HG03097 (cell line): ENCODE results near the gene DNAJB8.

Experiments
- ATAC-seq: cut with Tn5 transposase; IDR thresholded peaks from one replicate; pipeline ENCODE4 v1.9.1; 2021; ENCODE audit not compliant: unreplicated experiment, low FRiP score

DNAJB8 gene

DNA sequence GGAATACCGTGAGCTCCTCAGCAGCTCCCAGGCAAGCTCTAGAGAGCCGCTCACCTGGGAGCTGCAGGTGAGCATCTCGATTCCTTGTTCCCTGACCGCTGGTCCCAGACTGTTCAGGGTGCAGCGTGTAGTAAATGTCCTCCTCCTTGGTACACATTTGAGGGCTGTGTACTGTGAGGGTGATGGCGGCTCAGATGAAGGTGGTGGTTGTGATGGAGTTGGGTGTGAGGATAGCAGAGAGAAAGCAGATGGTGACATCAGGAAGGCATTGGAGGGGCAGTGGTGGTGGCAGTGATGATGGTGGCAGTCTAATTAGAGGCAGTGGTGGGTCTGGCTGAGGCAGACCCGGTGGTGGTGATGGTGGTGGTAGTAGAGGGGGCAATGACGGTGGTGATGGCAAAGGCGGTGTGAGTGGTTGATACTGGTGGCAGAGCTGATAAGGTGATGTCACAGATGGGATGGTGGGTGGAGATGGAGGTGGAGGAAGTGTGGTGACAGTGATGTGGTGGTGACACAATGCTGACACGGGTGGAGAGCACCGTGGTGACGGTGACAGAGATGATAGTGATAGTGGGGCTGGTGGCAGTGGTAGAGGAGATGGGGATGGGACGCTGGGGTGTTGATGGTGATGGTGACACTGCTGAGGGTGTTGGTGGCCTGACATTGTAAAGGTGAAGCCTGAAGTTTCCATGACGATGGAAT, at the start of gene DNAJB8:
Gene DNAJB8 (minus strand): TSS at position 51 of the 702 bp plus-strand sequence. CDS start 3,645 bp downstream, outside the sequence.
- ATAC-seq: no peak

DNA sequence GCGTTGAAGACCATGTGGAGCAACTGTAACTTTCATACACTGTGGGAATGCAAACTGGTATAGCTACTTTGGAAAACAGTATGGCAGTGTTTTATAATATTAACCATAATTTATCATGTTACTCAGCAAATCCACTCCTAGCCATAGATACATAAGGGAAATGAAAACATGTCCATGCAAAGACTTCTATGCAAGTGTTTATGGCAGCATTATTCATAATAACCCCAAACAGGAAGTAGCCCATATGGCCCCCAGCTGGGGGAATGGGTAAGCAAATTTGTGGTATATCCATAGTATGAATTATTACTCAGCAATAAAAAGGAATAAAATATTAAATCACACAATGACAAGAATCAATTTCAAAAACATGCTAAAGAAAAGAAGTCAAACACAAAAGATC, 49.3 kb upstream of the DNAJB8 start:
- ATAC-seq: no peak

DNA sequence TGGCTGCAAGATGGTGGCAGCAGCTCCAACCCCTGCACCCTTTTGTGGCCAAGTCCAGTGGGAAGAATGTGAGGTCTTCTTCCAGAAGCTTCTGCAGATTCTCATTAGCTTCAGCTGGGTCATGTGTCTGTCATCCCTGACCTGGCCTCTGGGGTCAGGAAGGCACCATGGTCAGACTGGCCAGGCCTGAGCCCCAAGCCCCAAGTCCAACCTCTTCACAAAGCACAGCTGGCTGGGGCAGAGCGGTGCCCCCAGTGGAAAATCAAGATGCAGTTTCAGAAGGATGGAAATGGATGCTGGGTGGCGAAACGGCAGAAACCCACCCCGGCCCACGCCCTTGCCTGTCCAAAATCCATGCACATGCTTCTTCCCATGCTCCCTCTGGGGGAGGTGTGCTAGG, 42.2 kb upstream of the DNAJB8 start:
- ATAC-seq: no peak

DNA sequence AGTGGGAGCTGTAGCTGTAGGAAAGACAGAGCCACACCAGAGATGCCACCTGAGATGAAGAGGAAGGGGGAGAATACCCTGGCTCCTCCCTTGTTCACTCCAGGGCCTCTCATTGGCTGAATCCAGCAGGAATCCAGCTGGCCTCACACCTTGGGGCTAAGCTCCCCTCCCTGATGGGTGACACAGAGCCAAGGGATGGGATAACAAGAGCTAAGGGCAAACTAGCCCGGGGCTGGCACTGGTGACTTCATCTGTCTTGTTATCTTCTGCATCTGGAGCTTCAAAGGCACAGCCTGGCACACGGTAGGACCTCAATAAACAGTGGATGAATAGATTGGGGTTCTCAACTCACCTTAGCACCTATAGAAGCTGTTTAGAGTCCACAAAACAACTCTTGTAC, 40.1 kb upstream of the DNAJB8 start:
- no peak for ATAC-seq

DNA sequence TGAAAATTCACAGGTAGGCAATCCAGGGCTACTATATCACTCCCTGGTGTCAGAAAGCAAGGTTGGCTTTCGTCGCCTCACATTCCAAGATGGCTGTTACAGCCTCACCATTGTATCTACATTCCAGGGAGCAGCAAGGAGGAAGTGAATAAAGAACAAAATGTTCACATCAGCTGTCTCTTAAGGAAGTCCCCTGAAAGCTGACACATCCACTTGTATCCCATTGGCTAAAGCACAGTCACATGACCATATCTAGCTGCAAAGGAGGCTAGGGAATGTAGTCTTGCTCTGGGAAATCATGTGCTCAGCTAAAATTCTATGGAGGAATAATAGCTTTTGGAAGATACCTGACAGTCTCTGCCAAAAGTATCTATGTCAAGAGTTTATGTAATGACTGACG, 39.1 kb upstream of the DNAJB8 start:
- no peak for ATAC-seq

DNA sequence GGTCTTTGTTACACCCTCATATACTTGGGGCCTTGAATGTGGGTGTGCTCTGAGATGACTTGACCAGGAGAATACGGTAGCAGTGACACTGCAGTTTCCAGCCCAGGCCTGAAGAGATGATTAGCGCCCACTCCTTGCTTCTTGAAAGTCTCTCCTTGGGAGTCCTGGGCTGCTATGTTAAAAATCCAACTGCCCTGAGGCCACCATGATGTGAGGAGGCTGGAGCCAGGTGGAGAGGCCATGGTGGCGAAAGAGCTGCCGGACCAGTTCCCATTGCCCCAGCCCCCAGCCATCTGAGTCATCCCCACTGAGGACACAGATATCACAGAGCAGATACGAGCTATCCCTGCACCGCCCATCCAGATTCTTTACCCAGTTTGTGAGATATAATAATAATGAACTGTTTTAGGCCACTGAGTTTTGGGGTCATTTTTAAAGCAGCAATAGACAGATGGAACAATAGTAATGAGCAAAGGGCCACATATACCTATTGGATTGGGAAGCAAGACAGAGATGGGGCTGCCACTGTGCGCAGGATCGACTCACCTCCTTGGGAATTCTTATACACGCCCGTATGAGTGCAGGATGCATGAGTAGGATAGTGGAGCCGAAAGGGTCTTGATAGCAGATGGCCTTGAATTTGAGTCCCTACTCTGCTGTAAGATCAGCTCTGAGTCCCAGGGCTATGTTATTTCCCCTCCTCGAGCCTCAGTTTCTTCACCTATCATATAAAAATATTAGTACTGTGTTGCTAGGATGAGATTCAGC, 38.5 kb upstream of the DNAJB8 start:
- no peak for ATAC-seq

DNA sequence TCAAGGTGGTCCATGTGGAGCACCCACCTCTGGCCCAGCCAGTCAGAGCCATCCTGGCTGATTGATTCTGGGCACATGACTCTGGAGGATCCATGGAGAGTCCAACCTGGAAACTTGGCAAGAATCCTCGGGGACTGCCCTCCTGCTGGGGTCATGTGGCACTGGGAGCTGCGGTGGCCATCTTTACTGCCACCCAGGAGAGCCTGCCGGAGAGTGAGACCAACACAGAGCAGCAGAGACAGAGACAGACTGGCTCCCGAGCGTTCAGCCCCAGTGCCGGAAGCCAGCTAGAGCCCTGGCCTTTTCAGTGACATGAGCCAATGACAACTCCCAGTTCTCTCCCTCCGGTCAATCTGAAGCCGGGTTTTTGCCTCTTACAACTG, 37.8 kb upstream of the DNAJB8 start:
- no peak for ATAC-seq

DNA sequence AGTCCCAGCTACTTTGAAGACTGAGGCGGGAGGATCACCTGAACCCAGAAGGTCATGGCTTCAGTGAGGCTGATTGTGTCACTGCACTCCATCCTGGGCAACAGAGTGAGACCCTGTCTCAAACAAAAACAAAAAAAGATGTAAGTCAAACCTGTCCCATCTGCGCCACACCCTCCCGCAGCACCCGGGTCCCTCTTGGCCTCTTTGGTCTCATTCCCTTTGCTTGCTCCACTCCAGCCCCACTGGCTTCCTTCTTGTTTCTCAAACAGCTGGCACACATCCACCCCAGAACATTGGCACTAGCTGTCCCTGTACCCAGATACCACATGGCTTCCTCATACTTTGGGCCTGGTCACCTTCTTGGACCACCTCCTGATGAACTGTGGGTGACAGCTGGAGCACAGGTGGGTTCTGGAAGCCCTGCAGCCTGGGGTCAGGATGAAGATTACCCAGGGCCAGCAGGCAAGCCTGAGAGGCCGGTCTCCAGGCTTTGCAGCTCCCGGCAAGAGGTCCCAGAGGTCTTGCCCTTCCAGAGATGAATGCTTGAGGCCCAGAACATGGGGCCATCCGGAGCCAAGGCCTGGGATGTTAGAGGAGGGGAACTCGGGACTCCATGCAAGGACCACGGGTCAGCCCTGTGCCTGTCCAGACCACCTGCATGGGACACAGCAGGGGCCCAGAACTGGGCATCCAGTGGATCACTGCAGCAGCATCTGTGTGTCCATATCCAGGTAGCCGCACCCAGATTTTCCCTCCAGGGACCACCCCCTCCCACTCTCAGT, 37.3 kb upstream of the DNAJB8 start:
- ATAC-seq: no peak

DNA sequence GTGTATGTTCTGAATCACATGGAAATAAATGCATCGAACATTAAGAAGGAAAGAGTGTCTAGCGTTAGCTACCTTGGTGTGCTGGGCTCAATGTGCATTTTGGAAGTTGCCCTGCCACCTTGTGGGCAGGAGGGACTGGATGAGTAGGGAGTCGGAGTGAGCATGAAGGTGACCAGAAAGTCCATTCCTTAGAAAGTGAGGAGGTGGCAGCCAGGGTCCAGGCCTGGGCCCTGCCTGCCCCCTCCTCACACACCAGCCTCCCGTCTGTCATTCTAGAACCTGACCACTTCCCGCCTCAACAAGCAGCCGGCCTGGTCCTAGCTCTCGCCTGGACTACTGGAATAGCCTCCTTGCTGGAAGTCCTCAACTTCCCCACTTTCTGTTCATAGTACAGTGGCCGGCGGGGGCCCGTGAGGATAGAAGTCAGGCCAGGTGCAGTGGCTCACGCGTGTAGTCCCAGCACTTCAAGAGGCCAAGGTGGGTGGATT, 36.5 kb upstream of the DNAJB8 start:
- no peak for ATAC-seq

DNA sequence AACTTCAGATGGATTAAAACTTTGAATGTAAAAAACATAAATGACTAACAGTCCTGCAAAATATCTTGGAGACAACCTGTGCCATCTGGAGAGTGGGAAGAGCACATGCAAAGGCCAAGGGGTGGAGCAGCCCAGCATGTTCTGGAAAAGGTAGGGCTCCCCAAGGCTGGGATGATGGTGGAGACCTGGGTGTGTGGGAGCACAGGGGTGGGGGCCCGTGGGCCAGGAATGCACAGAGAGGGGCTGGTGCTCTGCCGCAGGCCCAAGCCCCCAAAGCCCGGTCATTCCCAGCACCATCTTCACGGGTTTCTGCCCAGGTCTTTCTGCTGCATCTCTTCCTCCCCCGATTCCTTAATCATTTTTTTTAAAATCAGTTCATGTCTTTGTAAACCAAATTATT, 36.0 kb upstream of the DNAJB8 start:
- no peak for ATAC-seq

DNA sequence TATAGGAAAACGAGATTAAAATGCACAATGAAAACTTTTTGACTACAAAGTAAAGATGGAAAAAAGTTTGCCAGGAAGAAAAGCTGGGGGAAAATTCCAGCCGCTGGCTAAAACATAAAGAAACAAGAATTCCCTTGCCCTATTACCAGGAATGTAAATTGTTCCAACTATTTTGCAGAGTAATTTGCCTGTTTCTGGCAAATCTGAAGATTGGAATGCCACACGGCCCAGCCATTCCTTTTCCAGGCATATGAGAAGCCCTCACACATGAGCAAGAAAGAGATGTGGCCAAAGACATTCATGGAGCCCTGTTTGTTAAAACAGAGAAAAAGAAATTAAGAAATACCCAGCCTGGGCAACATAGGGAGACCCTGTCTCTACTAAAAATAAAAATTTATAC, 34.7 kb upstream of the DNAJB8 start:
- ATAC-seq: no peak

DNA sequence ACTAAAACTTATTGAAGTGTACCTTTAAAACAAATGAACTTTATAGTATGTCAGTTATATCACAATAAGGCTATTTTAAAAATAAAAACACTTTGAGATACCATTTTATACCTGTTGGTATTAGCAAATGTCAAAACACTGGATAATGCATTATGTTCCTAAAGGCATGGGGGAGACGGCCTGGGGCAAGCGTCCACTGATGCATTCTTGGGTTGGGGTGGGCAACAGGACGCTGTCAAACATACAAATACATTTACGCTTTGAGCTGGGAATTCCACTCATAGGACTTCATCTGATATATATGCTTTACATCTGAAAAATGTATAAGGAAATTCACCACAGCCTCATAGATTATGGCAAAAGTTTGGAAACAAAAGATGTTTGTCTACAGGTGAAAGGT, 33.9 kb upstream of the DNAJB8 start:
- no peak for ATAC-seq

DNA sequence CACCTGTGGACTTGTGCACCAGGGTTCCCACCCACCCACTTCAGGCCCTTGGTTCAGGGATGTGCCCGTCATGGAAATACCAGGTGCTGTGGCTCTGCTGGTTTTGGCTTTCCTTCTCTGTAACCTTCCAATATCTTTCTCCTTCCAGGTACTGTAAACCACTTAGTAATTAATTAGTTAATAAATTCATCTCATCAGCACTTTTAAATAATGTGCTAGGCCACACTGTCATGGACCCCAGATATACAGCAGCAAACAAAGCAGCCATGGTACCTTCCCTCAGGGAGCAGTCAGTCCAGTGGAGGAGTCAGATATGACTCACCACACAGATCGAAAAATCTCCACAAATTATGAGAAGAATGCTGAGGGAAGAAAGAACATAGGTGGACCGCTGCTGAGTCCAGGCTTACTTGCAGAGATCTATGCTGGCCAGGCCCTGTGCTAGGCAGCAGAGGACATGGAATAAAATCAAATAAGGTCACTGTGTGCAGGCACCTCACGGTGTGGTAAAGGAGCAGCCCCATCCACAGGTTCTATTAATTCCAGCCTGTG, 33.1 kb upstream of the DNAJB8 start:
- no peak for ATAC-seq

DNA sequence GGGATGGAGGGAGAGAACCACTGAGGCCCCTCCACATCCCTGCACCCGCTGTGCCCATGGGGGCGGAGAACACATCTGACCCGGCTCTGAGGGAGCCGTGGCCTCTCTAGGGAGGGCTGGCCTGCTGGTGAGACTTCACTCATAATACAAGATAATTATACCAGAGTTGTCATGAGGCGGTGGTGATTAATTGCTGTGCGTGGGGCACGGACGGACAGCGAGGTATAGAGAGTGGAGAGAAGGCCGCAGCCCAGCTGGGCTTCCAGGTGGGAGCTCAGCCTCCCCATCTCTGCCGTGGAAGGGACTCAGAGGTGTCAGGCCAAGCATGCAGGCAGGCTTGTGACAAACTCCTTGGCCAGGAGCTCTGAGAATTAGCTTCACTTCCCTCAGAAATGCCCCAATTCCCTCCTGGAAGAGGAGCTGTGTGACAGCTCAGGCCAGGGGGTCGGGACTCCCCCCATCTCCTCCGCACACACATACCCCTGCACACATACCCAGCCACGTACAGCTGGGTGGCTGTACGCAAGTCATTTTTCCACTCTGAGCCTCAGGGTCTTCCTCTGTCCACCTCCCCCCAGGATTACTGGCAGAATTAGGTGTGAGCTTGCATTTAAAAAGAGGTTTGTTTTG, 32.3 kb upstream of the DNAJB8 start:
- no peak for ATAC-seq

DNA sequence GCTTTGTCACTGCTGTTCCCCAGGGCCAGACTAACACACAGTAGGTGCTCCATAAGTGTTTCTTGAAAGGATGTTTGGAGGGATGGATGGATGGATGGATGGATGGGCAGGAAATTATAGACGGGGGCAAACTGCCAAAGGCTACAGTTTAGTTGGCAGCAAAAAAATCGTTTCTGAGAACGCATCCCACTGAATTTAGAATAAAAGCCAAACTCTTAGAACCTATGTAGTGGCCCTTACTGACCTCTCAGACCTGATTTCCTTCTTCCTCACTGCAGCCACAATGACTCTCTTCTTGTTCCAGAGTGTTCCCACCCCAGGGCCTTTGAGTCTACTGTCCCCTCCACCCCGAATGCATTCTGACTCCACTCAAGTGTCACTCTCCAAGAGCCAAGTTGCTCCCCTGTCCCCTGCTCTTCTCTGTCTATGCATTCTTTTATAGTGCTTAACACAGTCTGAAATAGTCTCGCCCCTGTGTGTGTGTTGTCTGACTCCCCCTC, 31.5 kb upstream of the DNAJB8 start:
- no peak for ATAC-seq

DNA sequence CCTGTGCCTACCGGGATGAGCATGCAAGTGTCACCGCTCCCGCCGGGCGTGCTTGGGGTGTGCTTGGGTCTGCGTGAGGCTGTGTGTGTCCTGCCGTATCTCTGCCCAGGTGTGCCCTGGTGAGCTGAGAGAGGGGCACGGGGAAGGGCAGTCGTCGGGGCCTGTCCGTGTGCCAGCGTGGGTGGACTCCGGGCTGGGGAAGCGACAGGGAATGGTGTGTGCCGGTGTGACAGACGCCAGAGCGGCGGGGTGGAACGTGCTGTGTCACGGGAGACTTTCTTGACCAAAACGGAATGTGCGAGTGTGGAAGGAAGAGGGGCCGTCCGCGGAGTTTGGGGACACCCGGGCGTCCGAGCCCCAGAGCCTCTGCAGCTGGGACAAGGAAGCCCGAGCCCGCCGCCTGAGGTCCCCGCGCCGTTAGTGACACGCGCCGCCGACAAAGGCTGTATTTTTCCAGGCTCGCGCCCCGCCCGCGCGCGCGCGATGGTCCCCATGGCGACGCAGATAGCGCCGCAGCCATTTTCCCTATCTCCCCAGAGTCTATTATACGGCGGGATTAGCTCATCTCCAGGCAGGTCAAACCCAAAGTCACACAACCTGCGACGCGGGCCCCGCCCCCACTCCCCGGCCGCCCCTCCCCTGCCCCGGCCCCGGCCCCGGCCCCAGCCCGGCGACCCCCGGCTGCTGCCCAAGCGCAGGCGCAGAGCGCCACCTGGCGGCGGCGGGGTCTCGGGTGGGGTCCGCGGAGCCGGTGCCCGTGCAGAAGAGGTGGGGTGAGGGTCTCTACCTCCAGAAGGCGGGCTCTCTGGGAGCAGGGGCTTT, 30.8 kb upstream of the DNAJB8 start:
- no peak for ATAC-seq

DNA sequence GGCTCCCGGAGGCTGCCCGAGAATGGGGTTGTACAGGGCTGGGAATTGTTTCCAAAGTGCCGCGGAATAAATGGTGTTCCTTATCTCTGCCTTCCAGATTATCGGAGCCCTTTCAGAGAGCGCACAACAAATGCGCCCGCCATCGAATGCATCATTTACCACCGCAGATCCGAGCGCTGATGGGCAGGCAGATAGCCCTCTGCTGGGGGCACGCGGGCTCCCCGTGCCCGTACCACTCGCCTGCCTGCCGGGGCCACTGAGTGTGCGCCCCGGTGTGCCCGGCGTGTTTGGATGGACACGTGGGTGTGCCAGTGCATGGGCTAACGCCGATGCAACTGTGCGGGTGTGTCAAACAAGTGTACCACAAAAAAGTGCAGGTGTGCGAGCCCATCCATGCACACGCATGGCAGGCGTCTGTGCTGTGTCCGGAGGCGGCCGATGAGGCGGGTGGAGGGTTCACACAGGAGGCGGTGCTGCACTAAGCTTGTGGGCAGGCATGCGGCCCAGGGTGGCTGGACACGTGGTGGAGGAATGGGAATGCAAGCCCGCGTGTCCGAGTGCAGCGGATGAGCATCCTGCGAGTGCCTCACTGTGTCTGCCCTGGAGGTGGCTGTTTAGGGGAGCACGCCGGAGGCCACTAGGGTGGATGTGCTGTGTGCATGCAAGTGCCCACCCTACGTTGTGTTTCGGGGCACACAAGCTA, 30.1 kb upstream of the DNAJB8 start:
- ATAC-seq: no peak

DNA sequence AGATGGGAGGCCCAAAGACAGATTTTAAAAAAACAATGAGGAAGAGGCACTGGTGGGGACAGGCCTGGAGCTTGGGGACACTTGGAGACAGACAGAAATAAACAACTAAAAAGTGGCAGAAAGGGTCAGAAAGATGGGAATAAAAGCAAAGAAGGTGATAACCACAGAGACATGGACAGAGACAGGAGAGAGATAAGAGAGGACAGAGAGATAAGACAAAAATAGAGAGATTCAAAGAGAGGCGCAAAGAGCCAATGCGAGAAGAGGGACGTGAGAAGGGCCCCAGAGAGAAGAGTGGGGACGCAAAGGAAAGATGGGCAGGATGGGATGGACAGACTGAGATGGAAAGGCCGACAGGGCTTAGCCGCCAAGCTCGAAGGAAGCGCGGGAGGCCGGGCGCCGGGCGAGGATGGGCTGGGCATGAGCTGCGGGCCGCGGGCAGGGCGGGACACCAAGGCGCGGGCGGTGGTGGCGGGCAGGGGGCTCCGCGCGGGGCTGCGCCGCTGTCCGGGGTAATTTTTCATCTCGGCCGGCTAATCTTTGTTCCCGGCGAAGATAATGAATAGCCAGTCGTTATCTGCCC, 29.4 kb upstream of the DNAJB8 start:
- ATAC-seq: no peak
